HCT116 (cell line): ENCODE results near the gene OCSTAMP. TPM values are rescaled to one million over a fixed set of nuclear protein-coding genes. Genes with fewer than 3 reads are reported as not detected.

Experiments used
- ATAC-seq: fragments of 200-7000 bp; cut with Tn5 transposase; 2 replicates; pipeline ENCODE4 v1.9.1; 2020; ENCODE audit warnings: mild to moderate bottlenecking, moderate library complexity
- BruUV-seq: library from RNA; stranded (reverse); fragments of 400-500 nt; replicated peaks from 2 replicates; lab custom pipeline; 2021; lab: Mats Ljungman, UMichigan
- CTCF ChIA-PET: fragments of 300-600 bp; sonication (Branson Sonifier 250); formaldehyde crosslinking; loops from one replicate; lab custom pipeline; 2021; ENCODE audit warnings: antibody characterized with exemption; lab: Charles Lee
- POLR2A ChIA-PET: fragments of 300-600, 350-600 bp; sonication (Branson Sonifier 250); formaldehyde crosslinking; loops from one replicate; lab custom pipeline; 2021; ENCODE audit warnings: antibody characterized with exemption; lab: Charles Lee
- RAD21 ChIA-PET, 2 experiments: fragments of 300-600 bp; sonication (Branson Sonifier 250); formaldehyde crosslinking; loops; one replicate each; lab custom pipeline; 2023; ENCODE audit warnings: low total read pairs in 2 of 2; ENCODE audit not compliant: uncharacterized antibody in 2 of 2, unreplicated experiment in 2 of 2, low non-redundant PET in 1 of 2; lab: Charles Lee
- DNase-seq: peaks from one replicate; pipeline ENCODE4 v3.0.0-alpha.2; 2010; ENCODE audit warnings: low read depth, low spot score
- H2AFZ ChIP-seq: fragments of 200-600 bp; shearing (Covaris generic), sonication (generic); 2 replicates; pipeline ENCODE4 v1.6.1; 2017; ENCODE audit warnings: low read depth, mixed run types, mixed read lengths, antibody characterized with exemption, low read length; ENCODE audit not compliant: poor library complexity, severe bottlenecking
- H3K27ac ChIP-seq: 2 replicates; pipeline ENCODE4 v1.5.1; 2012; ENCODE audit warnings: low read depth, low read length
- H3K27me3 ChIP-seq: fragments of 200-600 bp; sonication (generic); 2 replicates; pipeline ENCODE4 v1.6.1; 2016; ENCODE audit warnings: mixed run types, low read length, mixed read lengths; ENCODE audit not compliant: insufficient read depth
- H3K36me3 ChIP-seq, 2 experiments: fragments of 200-500 bp in 1 of 2; fragments of 200-600 bp in 1 of 2; sonication (Bioruptor generic) in 1 of 2; sonication (generic) in 1 of 2; 2 replicates each; pipeline versions ENCODE4 v1.5.1 to v1.6.1; 2014 to 2016; ENCODE audit warnings: low read length in 2 of 2, inconsistent platforms in 1 of 2, mixed read lengths in 1 of 2, mixed run types in 1 of 2; ENCODE audit not compliant: insufficient read depth in 2 of 2, control insufficient read depth in 1 of 2
- H3K4me1 ChIP-seq, 2 experiments: fragments of 200-600 bp in 1 of 2; sonication (generic) in 1 of 2; 2 replicates each; pipeline versions ENCODE4 v1.5.1 to v1.6.1; 2012 to 2017; ENCODE audit warnings: low read length in 2 of 2, inconsistent platforms in 1 of 2, mild to moderate bottlenecking in 1 of 2, mixed read lengths in 1 of 2, mixed run types in 1 of 2, moderate library complexity in 1 of 2; ENCODE audit not compliant: insufficient read depth in 2 of 2, control insufficient read depth in 1 of 2
- H3K4me2 ChIP-seq: fragments of 200-600 bp; sonication (generic); 2 replicates; pipeline ENCODE4 v1.6.1; 2017; ENCODE audit warnings: mixed run types, low read length, mixed read lengths
- H3K4me3 ChIP-seq, 2 experiments: fragments of 200-600 bp in 1 of 2; sonication (generic) in 1 of 2; replicated peaks in 1 of 2; 2 replicates each; pipeline ENCODE4 v1.5.1; 2011 to 2016; ENCODE audit warnings: low read length in 2 of 2, control low read depth in 1 of 2, low read depth in 1 of 2, mild to moderate bottlenecking in 1 of 2, mixed read lengths in 1 of 2, mixed run types in 1 of 2
- H3K79me2 ChIP-seq: fragments of 200-600 bp; sonication (generic); 2 replicates; pipeline ENCODE4 v1.6.1; 2017; ENCODE audit warnings: mild to moderate bottlenecking, mixed run types, low read length, moderate library complexity, mixed read lengths; ENCODE audit not compliant: insufficient read depth
- H3K9ac ChIP-seq: fragments of 200-600 bp; sonication (generic); 2 replicates; pipeline ENCODE4 v1.6.1; 2016; ENCODE audit warnings: low read length, mixed read lengths
- H3K9me2 ChIP-seq: fragments of 200-600 bp; sonication (generic), shearing (Covaris generic); 2 replicates; pipeline ENCODE4 v1.6.1; 2017; ENCODE audit warnings: mixed run types, mild to moderate bottlenecking, moderate library complexity; ENCODE audit not compliant: insufficient read depth
- H3K9me3 ChIP-seq, 2 experiments: fragments of 200-500 bp in 1 of 2; fragments of 200-600 bp in 1 of 2; sonication (Bioruptor generic) in 1 of 2; sonication (generic) in 1 of 2; 2 replicates each; pipeline ENCODE4 v1.6.1; 2014 to 2017; ENCODE audit warnings: low read length in 2 of 2, mixed read lengths in 2 of 2, inconsistent platforms in 1 of 2, low read depth in 1 of 2, mild to moderate bottlenecking in 1 of 2, mixed run types in 1 of 2, moderate library complexity in 1 of 2; ENCODE audit not compliant: control insufficient read depth in 1 of 2, insufficient read depth in 1 of 2
- H4K20me1 ChIP-seq: fragments of 200-600 bp; sonication (generic), shearing (Covaris generic); 2 replicates; pipeline ENCODE4 v1.6.1; 2017; ENCODE audit warnings: mixed run types, mild to moderate bottlenecking, moderate library complexity; ENCODE audit not compliant: insufficient read depth
- CBX3 ChIP-seq: IDR thresholded peaks from 2 replicates; pipeline ENCODE4 v1.6.1; 2012; ENCODE audit warnings: low read depth
- CEBPB ChIP-seq: IDR thresholded peaks from 2 replicates; pipeline ENCODE4 v1.6.1; 2012; ENCODE audit warnings: low read depth
- EGR1 ChIP-seq: IDR thresholded peaks from 2 replicates; pipeline ENCODE4 v1.6.1; 2012; ENCODE audit warnings: low read depth
- ELF1 ChIP-seq: IDR thresholded peaks from 2 replicates; pipeline ENCODE4 v1.6.1; 2012; ENCODE audit warnings: low read depth, borderline replicate concordance
- EZH2 ChIP-seq: fragments of 200-600 bp; sonication (generic); IDR thresholded peaks from 2 replicates; pipeline ENCODE4 v1.6.1; 2017; ENCODE audit warnings: antibody characterized with exemption, mixed run types
- EZH2phosphoT487 ChIP-seq: fragments of 200-600 bp; IDR thresholded peaks from 2 replicates; pipeline ENCODE4 v1.6.1; 2018; ENCODE audit warnings: antibody characterized with exemption, borderline replicate concordance
- JUND ChIP-seq: IDR thresholded peaks from 2 replicates; pipeline ENCODE4 v1.6.1; 2012
- POLR2A ChIP-seq: IDR thresholded peaks from 2 replicates; pipeline ENCODE4 v1.7.0; 2011; ENCODE audit warnings: borderline replicate concordance; ENCODE audit not compliant: insufficient read depth, insufficient read length; ENCODE audit errors: extremely low read depth
- POLR2AphosphoS5 ChIP-seq: IDR thresholded peaks from 2 replicates; pipeline ENCODE4 v1.6.1; 2011; ENCODE audit warnings: mild to moderate bottlenecking, low read depth, low read length, moderate library complexity
- RAD21 ChIP-seq: IDR thresholded peaks from 2 replicates; pipeline ENCODE4 v1.6.1; 2012; ENCODE audit warnings: low read depth, mild to moderate bottlenecking
- SIN3A ChIP-seq: IDR thresholded peaks from 2 replicates; pipeline ENCODE4 v1.6.1; 2012; ENCODE audit warnings: low read depth
- SP1 ChIP-seq: IDR thresholded peaks from 2 replicates; pipeline ENCODE4 v1.6.1; 2012; ENCODE audit warnings: low read depth
- TCF7L2 ChIP-seq: IDR thresholded peaks from 2 replicates; pipeline ENCODE4 v1.7.0; 2011; ENCODE audit warnings: borderline replicate concordance, inconsistent platforms; ENCODE audit not compliant: insufficient read depth, insufficient read length; ENCODE audit errors: extremely low read depth
- YY1 ChIP-seq: IDR thresholded peaks from 2 replicates; pipeline ENCODE4 v1.6.1; 2011; ENCODE audit warnings: low read length, low read depth, moderate library complexity, mild to moderate bottlenecking; ENCODE audit not compliant: insufficient replicate concordance; ENCODE audit errors: extremely low read depth
- ZFX ChIP-seq: fragments of 450-650 bp; IDR thresholded peaks from 2 replicates; pipeline ENCODE4 v1.6.1; 2017
- ZNF274 ChIP-seq: fragments of 200-500 bp; sonication (Bioruptor generic); IDR thresholded peaks from 2 replicates; pipeline ENCODE4 v1.6.1; 2014; ENCODE audit warnings: mild to moderate bottlenecking, low read depth, low read length, inconsistent platforms
- intact Hi-C: fragments of 100-400 bp; cut with micrococcal nuclease; formaldehyde crosslinking; loops from 2 replicates; pipeline ENCODE4 v1.10.0; 2022
- total RNA-seq: library from RNA; stranded (reverse); gene quantifications from one replicate; pipeline ENCODE4 v1.2.1, GENCODE V29; 2021; ENCODE audit not compliant: unreplicated experiment
- TF ChIP-seq, protein P1 (sequence below): IDR thresholded peaks from 2 replicates; pipeline ENCODE4 v1.6.1; 2011; ENCODE audit warnings: mild to moderate bottlenecking, low read length, moderate library complexity; ENCODE audit not compliant: insufficient replicate concordance; ENCODE audit errors: extremely low read depth
- TF ChIP-seq, protein P2 (sequence below): IDR thresholded peaks from 2 replicates; pipeline ENCODE4 v1.6.1; 2012; ENCODE audit warnings: low read depth
- TF ChIP-seq, protein P3 (sequence below): IDR thresholded peaks from 2 replicates; pipeline ENCODE4 v1.6.1; 2012
- TF ChIP-seq, protein P4 (sequence below), 3 experiments: fragments of 200-600 bp in 1 of 3; sonication (generic) in 1 of 3; IDR thresholded peaks in 2 of 3; conservative IDR thresholded peaks in 1 of 3; 2 replicates each; pipeline ENCODE4 v1.5.1; 2012 to 2017; ENCODE audit warnings: low read depth in 2 of 3, low read length in 2 of 3, antibody characterized with exemption in 1 of 3, borderline replicate concordance in 1 of 3, control low read depth in 1 of 3, mild to moderate bottlenecking in 1 of 3, mixed read lengths in 1 of 3, mixed run types in 1 of 3, moderate library complexity in 1 of 3; ENCODE audit not compliant: insufficient read depth in 1 of 3

Gene OCSTAMP
- total RNA-seq, 1 experiment from 2014 or later, result not detected

DNA sequence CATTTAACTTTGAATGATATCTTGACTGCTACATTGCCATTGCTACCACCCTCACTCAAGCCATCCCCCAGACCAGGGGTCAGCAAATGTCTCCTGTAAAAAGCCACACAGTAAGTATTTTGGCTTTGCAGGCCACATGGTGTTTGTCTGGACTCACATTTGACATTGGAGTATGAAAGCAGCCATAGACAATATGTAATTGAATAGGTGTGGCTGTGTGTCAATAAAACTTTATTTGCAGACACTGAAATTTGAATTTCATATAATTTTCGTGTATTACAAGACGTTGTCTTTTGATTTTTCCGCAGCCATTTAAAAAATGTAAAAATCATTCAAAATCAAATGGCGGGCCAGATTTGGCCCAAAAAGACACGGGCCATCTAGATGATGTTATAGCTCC lies 36.3 kb upstream of the OCSTAMP start:
- CTCF ChIA-PET, result interaction anchor here (0.9 kb wide), 1 partner anchor 27 kb away, joined by 3 read pairs; no protein-coding TSS in a partner anchor
- Histone ChIP-seq H3K27ac (no peak overlapping the region), H3K4me3 (no peak overlapping the region), H3K36me3 (no peaks in the 10 kb centered on the region), H3K79me2 (no peaks in the 10 kb centered on the region), H3K27me3 (no peaks in the 10 kb centered on the region), H3K9me2 (no peaks in the 10 kb centered on the region), H3K4me2 (no peak overlapping the region), H3K4me1 (no peaks in the 10 kb centered on the region)
- no peak for DNase-seq
- BruUV-seq, result no TSS peak
- intact Hi-C loops, result no loop called here
- no peak for TF ChIP-seq SIN3A
- no peak for TF ChIP-seq TCF7L2
- TF ChIP-seq, protein P1, sequence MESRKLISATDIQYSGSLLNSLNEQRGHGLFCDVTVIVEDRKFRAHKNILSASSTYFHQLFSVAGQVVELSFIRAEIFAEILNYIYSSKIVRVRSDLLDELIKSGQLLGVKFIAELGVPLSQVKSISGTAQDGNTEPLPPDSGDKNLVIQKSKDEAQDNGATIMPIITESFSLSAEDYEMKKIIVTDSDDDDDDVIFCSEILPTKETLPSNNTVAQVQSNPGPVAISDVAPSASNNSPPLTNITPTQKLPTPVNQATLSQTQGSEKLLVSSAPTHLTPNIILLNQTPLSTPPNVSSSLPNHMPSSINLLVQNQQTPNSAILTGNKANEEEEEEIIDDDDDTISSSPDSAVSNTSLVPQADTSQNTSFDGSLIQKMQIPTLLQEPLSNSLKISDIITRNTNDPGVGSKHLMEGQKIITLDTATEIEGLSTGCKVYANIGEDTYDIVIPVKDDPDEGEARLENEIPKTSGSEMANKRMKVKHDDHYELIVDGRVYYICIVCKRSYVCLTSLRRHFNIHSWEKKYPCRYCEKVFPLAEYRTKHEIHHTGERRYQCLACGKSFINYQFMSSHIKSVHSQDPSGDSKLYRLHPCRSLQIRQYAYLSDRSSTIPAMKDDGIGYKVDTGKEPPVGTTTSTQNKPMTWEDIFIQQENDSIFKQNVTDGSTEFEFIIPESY, result no peak
- TF ChIP-seq CBX3, result no peak
- no peak for TF ChIP-seq POLR2A
- TF ChIP-seq, protein P2, sequence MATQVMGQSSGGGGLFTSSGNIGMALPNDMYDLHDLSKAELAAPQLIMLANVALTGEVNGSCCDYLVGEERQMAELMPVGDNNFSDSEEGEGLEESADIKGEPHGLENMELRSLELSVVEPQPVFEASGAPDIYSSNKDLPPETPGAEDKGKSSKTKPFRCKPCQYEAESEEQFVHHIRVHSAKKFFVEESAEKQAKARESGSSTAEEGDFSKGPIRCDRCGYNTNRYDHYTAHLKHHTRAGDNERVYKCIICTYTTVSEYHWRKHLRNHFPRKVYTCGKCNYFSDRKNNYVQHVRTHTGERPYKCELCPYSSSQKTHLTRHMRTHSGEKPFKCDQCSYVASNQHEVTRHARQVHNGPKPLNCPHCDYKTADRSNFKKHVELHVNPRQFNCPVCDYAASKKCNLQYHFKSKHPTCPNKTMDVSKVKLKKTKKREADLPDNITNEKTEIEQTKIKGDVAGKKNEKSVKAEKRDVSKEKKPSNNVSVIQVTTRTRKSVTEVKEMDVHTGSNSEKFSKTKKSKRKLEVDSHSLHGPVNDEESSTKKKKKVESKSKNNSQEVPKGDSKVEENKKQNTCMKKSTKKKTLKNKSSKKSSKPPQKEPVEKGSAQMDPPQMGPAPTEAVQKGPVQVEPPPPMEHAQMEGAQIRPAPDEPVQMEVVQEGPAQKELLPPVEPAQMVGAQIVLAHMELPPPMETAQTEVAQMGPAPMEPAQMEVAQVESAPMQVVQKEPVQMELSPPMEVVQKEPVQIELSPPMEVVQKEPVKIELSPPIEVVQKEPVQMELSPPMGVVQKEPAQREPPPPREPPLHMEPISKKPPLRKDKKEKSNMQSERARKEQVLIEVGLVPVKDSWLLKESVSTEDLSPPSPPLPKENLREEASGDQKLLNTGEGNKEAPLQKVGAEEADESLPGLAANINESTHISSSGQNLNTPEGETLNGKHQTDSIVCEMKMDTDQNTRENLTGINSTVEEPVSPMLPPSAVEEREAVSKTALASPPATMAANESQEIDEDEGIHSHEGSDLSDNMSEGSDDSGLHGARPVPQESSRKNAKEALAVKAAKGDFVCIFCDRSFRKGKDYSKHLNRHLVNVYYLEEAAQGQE, result no peak
- TF ChIP-seq, protein P3, sequence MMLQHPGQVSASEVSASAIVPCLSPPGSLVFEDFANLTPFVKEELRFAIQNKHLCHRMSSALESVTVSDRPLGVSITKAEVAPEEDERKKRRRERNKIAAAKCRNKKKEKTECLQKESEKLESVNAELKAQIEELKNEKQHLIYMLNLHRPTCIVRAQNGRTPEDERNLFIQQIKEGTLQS, result no peak
- TF ChIP-seq EZH2, result no peak
- TF ChIP-seq RAD21, result no peak
- TF ChIP-seq, protein P4, sequence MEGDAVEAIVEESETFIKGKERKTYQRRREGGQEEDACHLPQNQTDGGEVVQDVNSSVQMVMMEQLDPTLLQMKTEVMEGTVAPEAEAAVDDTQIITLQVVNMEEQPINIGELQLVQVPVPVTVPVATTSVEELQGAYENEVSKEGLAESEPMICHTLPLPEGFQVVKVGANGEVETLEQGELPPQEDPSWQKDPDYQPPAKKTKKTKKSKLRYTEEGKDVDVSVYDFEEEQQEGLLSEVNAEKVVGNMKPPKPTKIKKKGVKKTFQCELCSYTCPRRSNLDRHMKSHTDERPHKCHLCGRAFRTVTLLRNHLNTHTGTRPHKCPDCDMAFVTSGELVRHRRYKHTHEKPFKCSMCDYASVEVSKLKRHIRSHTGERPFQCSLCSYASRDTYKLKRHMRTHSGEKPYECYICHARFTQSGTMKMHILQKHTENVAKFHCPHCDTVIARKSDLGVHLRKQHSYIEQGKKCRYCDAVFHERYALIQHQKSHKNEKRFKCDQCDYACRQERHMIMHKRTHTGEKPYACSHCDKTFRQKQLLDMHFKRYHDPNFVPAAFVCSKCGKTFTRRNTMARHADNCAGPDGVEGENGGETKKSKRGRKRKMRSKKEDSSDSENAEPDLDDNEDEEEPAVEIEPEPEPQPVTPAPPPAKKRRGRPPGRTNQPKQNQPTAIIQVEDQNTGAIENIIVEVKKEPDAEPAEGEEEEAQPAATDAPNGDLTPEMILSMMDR (IDR thresholded peaks at IDR 0.05 in 2 of 3, conservative IDR thresholded peaks at IDR 0.05 in 1 of 3; ENCODE audit: borderline replicate concordance in 1 of 3, insufficient read depth in 1 of 3, low read depth in 2 of 3, low read length in 2 of 3), result no peak
- TF ChIP-seq CEBPB, result no peak
- no peak for TF ChIP-seq ZFX
- no peak for TF ChIP-seq POLR2AphosphoS5
- TF ChIP-seq SP1, result no peak
- TF ChIP-seq EGR1, result no peak
- no peak for TF ChIP-seq ZNF274
- TF ChIP-seq ELF1, result no peak
- no peak for TF ChIP-seq YY1
- TF ChIP-seq JUND, result no peak
- no peak for TF ChIP-seq EZH2phosphoT487
- TF ChIP-seq, all 23 proteins: peak for 0
- Histone ChIP-seq H2AFZ (no peak overlapping the region), H4K20me1 (no peaks in the 10 kb centered on the region), H3K9ac (no peak overlapping the region), H3K9me3 (no peaks in the 10 kb centered on the region)
- ChIA-PET RAD21 (interaction anchor here in 1 of 2 experiments (0.6 kb wide), 1 partner anchor 94 kb away, joined by 5 read pairs; no protein-coding TSS in a partner anchor), POLR2A (no interaction called here)
- ATAC-seq, result no peak
